Right renal pelvis (tissue), 4 donors: ENCODE measurements around the gene FXR2. TPM values are rescaled to one million over a fixed set of nuclear protein-coding genes. Genes with fewer than 3 reads are reported as not detected.
"Not testable (repeated sequence)": the region's sequence is repeated elsewhere in the genome, so short reads cannot be mapped to it uniquely, and the experiment has no call there.

Experiments
- DNase-seq, 4 donors: peaks; one replicate each; pipeline ENCODE4 v3.0.0-alpha.2; 2013; ENCODE audit warnings: low read depth in 4 of 4, low spot score in 3 of 4, missing footprints in 1 of 4
- polyA plus RNA-seq, 4 donors: library from polyadenylated mRNA; unstranded; fragments of 120-200 nt; gene quantifications; one replicate each; pipeline ENCODE4 v1.2.1, GENCODE V29; 2013; ENCODE audit not compliant: insufficient read length in 4 of 4

Gene FXR2
- polyA plus RNA-seq, 4 donors: 46.5 to 54.2 (median 46.9) TPM

- no peak for DNase-seq
These were observed 15.4 kb upstream of the FXR2 start, which contains the start of gene SHBG for GRCh38 chr17:7629939-7630571. Gene SHBG (plus strand): TSS chr17:7630135. CDS start chr17:7630173, 38 bp downstream.

GRCh38 chr17:7627250-7628121 lies 12.8 kb upstream of the FXR2 start, which contains the start of gene SAT2:
Gene SAT2 (minus strand): TSS chr17:7627821. CDS start chr17:7627635, 186 bp downstream.
- peak; percentile 84 to 94 (median 91) for DNase-seq

- no peak for DNase-seq
These were observed 12.2 kb upstream of the FXR2 start for GRCh38 chr17:7626956-7627249.

GRCh38 chr17:7626307-7626706 lies 11.6 kb upstream of the FXR2 start:
- DNase-seq: no peak

GRCh38 chr17:7625749-7626148 lies 11.1 kb upstream of the FXR2 start:
- not testable (repeated sequence) for DNase-seq

- DNase-seq: no peak
These were observed 9.0 kb upstream of the FXR2 start for GRCh38 chr17:7623661-7624060.

- DNase-seq: no peak
These were observed 6.1 kb upstream of the FXR2 start for GRCh38 chr17:7620835-7621234.

- DNase-seq: no peak
These were observed 3.9 kb upstream of the FXR2 start for GRCh38 chr17:7618608-7619007.

GRCh38 chr17:7615265-7615747 lies 609 bp upstream of the FXR2 start:
- DNase-seq: no peak

GRCh38 chr17:7613769-7614424 lies 800 bp downstream of the FXR2 start:
- no peak for DNase-seq

GRCh38 chr17:7612294-7612640 lies 2.4 kb downstream of the FXR2 start:
- no peak for DNase-seq

- no peak for DNase-seq
These were observed 2.9 kb downstream of the FXR2 start for GRCh38 chr17:7611635-7612293.

- no peak for DNase-seq
These were observed 4.1 kb downstream of the FXR2 start for GRCh38 chr17:7610641-7611040.

GRCh38 chr17:7606280-7606679 lies 8.4 kb downstream of the FXR2 start:
- DNase-seq: no peak

GRCh38 chr17:7597561-7597960 lies 17.1 kb downstream of the FXR2 start:
- not testable (repeated sequence) for DNase-seq

GRCh38 chr17:7593296-7593695 lies 21.4 kb downstream of the FXR2 start:
- DNase-seq: no peak

- DNase-seq: no peak
These were observed 22.2 kb downstream of the FXR2 start for GRCh38 chr17:7592422-7593021.

- no peak for DNase-seq
These were observed 23.1 kb downstream of the FXR2 start for GRCh38 chr17:7591596-7591995.

- no peak for DNase-seq
These were observed 24.0 kb downstream of the FXR2 start for GRCh38 chr17:7590743-7591142.

- DNase-seq: no peak
These were observed 24.6 kb downstream of the FXR2 start, which contains the start of gene SOX15 for GRCh38 chr17:7589891-7590691. Gene SOX15 (minus strand): TSS chr17:7590094. CDS start chr17:7589676, 418 bp downstream.
